Measurements from ENCODE around the gene FLYWCH2.

The FLYWCH2 gene

GRCh38 chr16:2856686-2857450 lies 26.1 kb upstream of the FLYWCH2 start:
- H3K4me3 ChIP-seq (ENCODE audit: low read length): no peak overlapping the region
- H3K27me3 ChIP-seq (ENCODE audit: control insufficient read depth, insufficient read depth, low read length): peaks cover 17% of the 10 kb centered on the region
- no peaks in the 10 kb centered on the region for H3K4me1 ChIP-seq (ENCODE audit: control insufficient read depth, insufficient read depth, low read length)
- H3K9ac ChIP-seq (ENCODE audit: low read length): no peak overlapping the region
- no peaks in the 10 kb centered on the region for H3K36me3 ChIP-seq (ENCODE audit: control insufficient read depth, insufficient read depth, low read length)
- H3K27ac ChIP-seq (ENCODE audit: low read depth, low read length): no peak overlapping the region

- Histone ChIP-seq H3K9ac (ENCODE audit: low read length) (no peak within 1 kb of the TSS), H3K36me3 (ENCODE audit: control insufficient read depth, insufficient read depth, low read length) (no peaks in the 10 kb centered on the region)
These were observed 25.4 kb upstream of the FLYWCH2 start, which contains the start of gene PRSS22 for GRCh38 chr16:2857451-2858244. TSS of gene PRSS22 (minus strand) at chr16:2858170. CDS start at chr16:2858104, 66 bp downstream.

GRCh38 chr16:2858245-2859025 lies 24.6 kb upstream of the FLYWCH2 start:
- H3K9ac ChIP-seq (ENCODE audit: low read length): no peak overlapping the region
- no peak overlapping the region for H3K4me3 ChIP-seq (ENCODE audit: low read length)
- H3K36me3 ChIP-seq (ENCODE audit: control insufficient read depth, insufficient read depth, low read length): no peaks in the 10 kb centered on the region
- H3K4me1 ChIP-seq (ENCODE audit: control insufficient read depth, insufficient read depth, low read length): no peaks in the 10 kb centered on the region
- peaks cover 15% of the 10 kb centered on the region for H3K27me3 ChIP-seq (ENCODE audit: control insufficient read depth, insufficient read depth, low read length)
- no peak overlapping the region for H3K27ac ChIP-seq (ENCODE audit: low read depth, low read length)

More at GRCh38 chr16:2857451-2858244, 25.4 kb upstream of the FLYWCH2 start, which contains the start of gene PRSS22:
- Histone ChIP-seq H3K4me3 (ENCODE audit: low read length) (no peak within 1 kb of the TSS), H3K27ac (ENCODE audit: low read depth, low read length) (no peak within 1 kb of the TSS), H3K4me1 (ENCODE audit: control insufficient read depth, insufficient read depth, low read length) (no peaks in the 10 kb centered on the region), H3K27me3 (ENCODE audit: control insufficient read depth, insufficient read depth, low read length) (peaks cover 17% of the 10 kb centered on the region)

GRCh38 chr16:2859686-2860265 lies 23.2 kb upstream of the FLYWCH2 start:
- Histone ChIP-seq H3K4me3 (ENCODE audit: low read length) (no peak overlapping the region), H3K9ac (ENCODE audit: low read length) (no peak overlapping the region), H3K27ac (ENCODE audit: low read depth, low read length) (no peak overlapping the region), H3K36me3 (ENCODE audit: control insufficient read depth, insufficient read depth, low read length) (no peaks in the 10 kb centered on the region), H3K27me3 (ENCODE audit: control insufficient read depth, insufficient read depth, low read length) (peaks cover 14% of the 10 kb centered on the region), H3K4me1 (ENCODE audit: control insufficient read depth, insufficient read depth, low read length) (no peaks in the 10 kb centered on the region)

GRCh38 chr16:2860826-2861567 lies 22.0 kb upstream of the FLYWCH2 start:
- Histone ChIP-seq H3K4me1 (ENCODE audit: control insufficient read depth, insufficient read depth, low read length) (no peaks in the 10 kb centered on the region), H3K9ac (ENCODE audit: low read length) (no peak overlapping the region), H3K27ac (ENCODE audit: low read depth, low read length) (no peak overlapping the region), H3K36me3 (ENCODE audit: control insufficient read depth, insufficient read depth, low read length) (no peaks in the 10 kb centered on the region), H3K27me3 (ENCODE audit: control insufficient read depth, insufficient read depth, low read length) (peaks cover 14% of the 10 kb centered on the region), H3K4me3 (ENCODE audit: low read length) (no peak overlapping the region)

GRCh38 chr16:2865651-2866050 lies 17.4 kb upstream of the FLYWCH2 start:
- Histone ChIP-seq H3K4me1 (ENCODE audit: control insufficient read depth, insufficient read depth, low read length) (no peaks in the 10 kb centered on the region), H3K27me3 (ENCODE audit: control insufficient read depth, insufficient read depth, low read length) (no peaks in the 10 kb centered on the region), H3K27ac (ENCODE audit: low read depth, low read length) (no peak overlapping the region), H3K4me3 (ENCODE audit: low read length) (no peak overlapping the region), H3K36me3 (ENCODE audit: control insufficient read depth, insufficient read depth, low read length) (no peaks in the 10 kb centered on the region), H3K9ac (ENCODE audit: low read length) (no peak overlapping the region)

- Histone ChIP-seq H3K4me1 (ENCODE audit: control insufficient read depth, insufficient read depth, low read length) (no peaks in the 10 kb centered on the region), H3K27ac (ENCODE audit: low read depth, low read length) (no peak overlapping the region), H3K36me3 (ENCODE audit: control insufficient read depth, insufficient read depth, low read length) (no peaks in the 10 kb centered on the region)
These were observed 16.6 kb upstream of the FLYWCH2 start for GRCh38 chr16:2866431-2866830.

GRCh38 chr16:2867661-2867986 lies 15.4 kb upstream of the FLYWCH2 start:
- H3K36me3 ChIP-seq (ENCODE audit: control insufficient read depth, insufficient read depth, low read length): no peaks in the 10 kb centered on the region
- no peaks in the 10 kb centered on the region for H3K4me1 ChIP-seq (ENCODE audit: control insufficient read depth, insufficient read depth, low read length)
- H3K27ac ChIP-seq (ENCODE audit: low read depth, low read length): peak overlapping the region; percentile 96
- H3K9ac ChIP-seq (ENCODE audit: low read length): peak overlapping the region; percentile 19
- H3K4me3 ChIP-seq (ENCODE audit: low read length): peak overlapping the region; percentile 60
- no peaks in the 10 kb centered on the region for H3K27me3 ChIP-seq (ENCODE audit: control insufficient read depth, insufficient read depth, low read length)

More at GRCh38 chr16:2866431-2866830, 16.6 kb upstream of the FLYWCH2 start:
- Histone ChIP-seq H3K27me3 (ENCODE audit: control insufficient read depth, insufficient read depth, low read length) (no peaks in the 10 kb centered on the region), H3K9ac (ENCODE audit: low read length) (no peak overlapping the region), H3K4me3 (ENCODE audit: low read length) (no peak overlapping the region)

GRCh38 chr16:2867987-2868789 lies 14.8 kb upstream of the FLYWCH2 start:
- H3K4me1 ChIP-seq (ENCODE audit: control insufficient read depth, insufficient read depth, low read length): no peaks in the 10 kb centered on the region
- peak overlapping the region; percentile 60 for H3K4me3 ChIP-seq (ENCODE audit: low read length)
- peak overlapping the region; percentile 51 for H3K9ac ChIP-seq (ENCODE audit: low read length)
- no peaks in the 10 kb centered on the region for H3K27me3 ChIP-seq (ENCODE audit: control insufficient read depth, insufficient read depth, low read length)
- H3K27ac ChIP-seq (ENCODE audit: low read depth, low read length): peak overlapping the region; percentile 96
- H3K36me3 ChIP-seq (ENCODE audit: control insufficient read depth, insufficient read depth, low read length): no peaks in the 10 kb centered on the region

GRCh38 chr16:2871926-2872325 lies 11.1 kb upstream of the FLYWCH2 start:
- no peak overlapping the region for H3K4me3 ChIP-seq (ENCODE audit: low read length)
- no peaks in the 10 kb centered on the region for H3K27me3 ChIP-seq (ENCODE audit: control insufficient read depth, insufficient read depth, low read length)
- no peak overlapping the region for H3K9ac ChIP-seq (ENCODE audit: low read length)
- H3K4me1 ChIP-seq (ENCODE audit: control insufficient read depth, insufficient read depth, low read length): no peaks in the 10 kb centered on the region
- H3K36me3 ChIP-seq (ENCODE audit: control insufficient read depth, insufficient read depth, low read length): no peaks in the 10 kb centered on the region
- no peak overlapping the region for H3K27ac ChIP-seq (ENCODE audit: low read depth, low read length)
